Cardiac muscle cell (in vitro differentiated cells and primary cell): ENCODE results near the gene TPRA1. TPM values are rescaled to one million over a fixed set of nuclear protein-coding genes. Genes with fewer than 3 reads are reported as not detected.
"Not testable (repeated sequence)": the region's sequence is repeated elsewhere in the genome, so short reads cannot be mapped to it uniquely, and the experiment has no call there.

Source experiments
- DNase-seq, 2 donors: peaks; one replicate each; pipeline versions ENCODE4 v3.0.0 to v3.0.0-alpha.2; 2010 to 2017; ENCODE audit warnings: low read depth in 1 of 2, low spot score in 1 of 2
- H3K27ac ChIP-seq: fragments of 200-600 bp; sonication (generic); 2 replicates; pipeline ENCODE4 v1.5.1; 2016
- H3K27me3 ChIP-seq: fragments of 200-600 bp; sonication (generic); 2 replicates; pipeline ENCODE4 v1.6.0; 2016; ENCODE audit warnings: control low read depth
- H3K36me3 ChIP-seq: fragments of 200-600 bp; sonication (generic); 2 replicates; pipeline ENCODE4 v1.5.1; 2016; ENCODE audit warnings: control low read depth
- H3K4me1 ChIP-seq: fragments of 200-600 bp; sonication (generic); 2 replicates; pipeline ENCODE4 v1.8.1; 2017; ENCODE audit warnings: low read depth, mild to moderate bottlenecking, mixed run types
- H3K4me3 ChIP-seq: fragments of 200-600 bp; sonication (generic); 2 replicates; pipeline ENCODE4 v1.5.1; 2016; ENCODE audit warnings: mild to moderate bottlenecking
- H3K9me3 ChIP-seq: fragments of 200-600 bp; sonication (generic); 2 replicates; pipeline ENCODE4 v1.5.1; 2017; ENCODE audit warnings: low read depth, mild to moderate bottlenecking, control low read depth
- polyA plus RNA-seq: library from polyadenylated mRNA; unstranded; fragments of >200 nt; fragmentation: Nextera tagmentation; extraction: Ambion mirVana; gene quantifications from 2 replicates; pipeline ENCODE4 v1.2.1, GENCODE V29; 2016
- total RNA-seq: library from RNA; depleted of rRNA; stranded (reverse); fragments of >200 nt; gene quantifications from 2 replicates; pipeline ENCODE4 v1.2.3, GENCODE V29; 2016
- TF ChIP-seq, protein P1 (sequence below): IDR thresholded peaks from 2 replicates; pipeline ENCODE4 v1.5.1; 2012; ENCODE audit warnings: low read depth, mild to moderate bottlenecking, low read length

TPRA1 gene
- total and polyA plus RNA-seq, 2 experiments from 2014 or later: 40.7 to 43.3 TPM

DNA sequence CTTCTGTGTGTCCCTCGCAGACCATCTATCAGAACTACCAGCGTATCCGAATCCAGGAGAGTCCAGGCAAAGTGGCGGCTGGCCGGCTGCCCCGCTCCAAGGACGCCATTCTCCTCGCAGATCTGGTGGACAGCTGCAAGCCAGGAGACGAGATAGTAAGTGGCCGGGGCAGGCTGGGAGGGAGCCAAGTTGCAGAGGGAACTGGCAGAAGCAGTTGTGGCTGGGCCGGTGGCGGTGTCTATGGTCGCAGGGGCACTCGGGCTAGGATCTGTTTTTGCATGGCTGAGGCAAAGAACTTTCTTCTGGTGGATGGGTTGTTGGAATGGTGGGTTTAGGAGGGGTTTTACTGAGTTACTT, 17.8 kb upstream of the TPRA1 start:
- no peaks in the 10 kb centered on the region for H3K4me1 ChIP-seq
- no peaks in the 10 kb centered on the region for H3K9me3 ChIP-seq
- peaks cover 19% of the 10 kb centered on the region for H3K36me3 ChIP-seq
- no peaks in the 10 kb centered on the region for H3K27me3 ChIP-seq
- TF ChIP-seq, protein P1, sequence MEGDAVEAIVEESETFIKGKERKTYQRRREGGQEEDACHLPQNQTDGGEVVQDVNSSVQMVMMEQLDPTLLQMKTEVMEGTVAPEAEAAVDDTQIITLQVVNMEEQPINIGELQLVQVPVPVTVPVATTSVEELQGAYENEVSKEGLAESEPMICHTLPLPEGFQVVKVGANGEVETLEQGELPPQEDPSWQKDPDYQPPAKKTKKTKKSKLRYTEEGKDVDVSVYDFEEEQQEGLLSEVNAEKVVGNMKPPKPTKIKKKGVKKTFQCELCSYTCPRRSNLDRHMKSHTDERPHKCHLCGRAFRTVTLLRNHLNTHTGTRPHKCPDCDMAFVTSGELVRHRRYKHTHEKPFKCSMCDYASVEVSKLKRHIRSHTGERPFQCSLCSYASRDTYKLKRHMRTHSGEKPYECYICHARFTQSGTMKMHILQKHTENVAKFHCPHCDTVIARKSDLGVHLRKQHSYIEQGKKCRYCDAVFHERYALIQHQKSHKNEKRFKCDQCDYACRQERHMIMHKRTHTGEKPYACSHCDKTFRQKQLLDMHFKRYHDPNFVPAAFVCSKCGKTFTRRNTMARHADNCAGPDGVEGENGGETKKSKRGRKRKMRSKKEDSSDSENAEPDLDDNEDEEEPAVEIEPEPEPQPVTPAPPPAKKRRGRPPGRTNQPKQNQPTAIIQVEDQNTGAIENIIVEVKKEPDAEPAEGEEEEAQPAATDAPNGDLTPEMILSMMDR: no peak
- no peak overlapping the region for H3K4me3 ChIP-seq
- H3K27ac ChIP-seq: no peak overlapping the region
- no peak for DNase-seq

DNA sequence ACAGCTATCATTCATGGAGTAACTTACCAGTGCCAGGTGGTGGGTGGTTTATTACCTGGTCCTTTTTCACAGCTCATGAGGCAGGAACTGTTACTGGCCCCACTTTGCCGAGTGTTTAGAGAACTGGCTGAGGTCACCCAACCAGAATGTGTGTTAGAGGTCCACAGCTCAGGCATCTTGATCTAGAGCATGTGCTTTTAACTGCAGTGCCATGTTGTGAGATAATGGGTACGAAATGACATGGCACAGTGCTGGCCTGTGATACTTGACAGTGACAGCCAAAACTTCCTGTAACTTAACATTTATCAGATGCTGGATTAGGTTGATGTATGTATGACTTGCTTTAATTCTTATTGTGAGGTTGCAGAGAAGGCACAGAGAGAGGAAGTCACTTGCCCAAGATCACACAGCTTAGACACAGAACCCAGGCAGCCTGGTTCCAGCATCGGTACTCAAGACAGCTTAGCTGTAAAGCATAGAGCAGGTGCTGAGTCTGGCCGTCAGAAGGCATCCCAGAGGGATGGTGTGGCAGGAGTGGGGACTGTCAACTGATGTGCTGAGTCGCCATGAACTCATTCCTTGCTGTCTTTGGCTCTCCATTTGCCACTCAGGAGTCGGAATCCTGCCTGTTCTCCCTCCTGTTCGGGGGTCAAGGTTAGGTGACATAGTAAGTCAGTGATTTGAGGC, 17.3 kb upstream of the TPRA1 start:
- peaks cover 16% of the 10 kb centered on the region for H3K36me3 ChIP-seq
- H3K4me3 ChIP-seq: no peak overlapping the region
- H3K27ac ChIP-seq: no peak overlapping the region
- no peaks in the 10 kb centered on the region for H3K27me3 ChIP-seq
- DNase-seq: no peak
- TF ChIP-seq, protein P1: no peak
- no peaks in the 10 kb centered on the region for H3K9me3 ChIP-seq
- no peaks in the 10 kb centered on the region for H3K4me1 ChIP-seq

DNA sequence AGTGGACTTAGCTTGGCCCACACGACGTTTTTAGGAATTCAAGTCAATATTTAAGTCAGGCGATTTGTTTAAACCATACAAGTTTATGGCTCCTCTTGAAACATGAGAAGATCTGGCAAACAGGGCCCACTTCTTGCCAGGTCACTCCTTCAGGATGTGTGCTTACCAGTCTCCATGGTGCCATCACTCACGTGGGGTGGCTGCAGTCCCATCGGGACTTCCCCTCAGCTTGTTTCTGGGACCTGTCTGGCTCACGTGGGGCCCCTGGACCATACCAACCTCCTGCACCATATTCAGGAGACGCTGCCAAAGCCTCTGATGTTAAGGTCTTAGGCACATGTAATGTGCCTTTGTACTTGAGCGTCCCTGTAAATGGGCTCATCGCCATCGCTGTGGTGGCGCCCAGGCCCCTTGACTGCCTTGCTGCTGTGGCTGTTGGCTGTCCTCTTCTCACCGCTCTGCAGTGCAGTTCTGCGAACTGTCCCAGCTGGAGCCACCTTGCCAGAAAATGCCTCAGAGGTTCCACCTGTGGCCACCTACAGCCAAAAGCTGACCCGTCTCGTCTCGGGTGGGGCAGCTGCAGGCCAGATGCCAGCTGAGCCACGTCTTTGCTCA, 16.6 kb upstream of the TPRA1 start:
- Histone ChIP-seq H3K4me3 (no peak overlapping the region), H3K36me3 (peaks cover 16% of the 10 kb centered on the region), H3K9me3 (no peaks in the 10 kb centered on the region), H3K27me3 (no peaks in the 10 kb centered on the region), H3K4me1 (no peaks in the 10 kb centered on the region), H3K27ac (no peak overlapping the region)
- TF ChIP-seq, protein P1: no peak
- DNase-seq: no peak

DNA sequence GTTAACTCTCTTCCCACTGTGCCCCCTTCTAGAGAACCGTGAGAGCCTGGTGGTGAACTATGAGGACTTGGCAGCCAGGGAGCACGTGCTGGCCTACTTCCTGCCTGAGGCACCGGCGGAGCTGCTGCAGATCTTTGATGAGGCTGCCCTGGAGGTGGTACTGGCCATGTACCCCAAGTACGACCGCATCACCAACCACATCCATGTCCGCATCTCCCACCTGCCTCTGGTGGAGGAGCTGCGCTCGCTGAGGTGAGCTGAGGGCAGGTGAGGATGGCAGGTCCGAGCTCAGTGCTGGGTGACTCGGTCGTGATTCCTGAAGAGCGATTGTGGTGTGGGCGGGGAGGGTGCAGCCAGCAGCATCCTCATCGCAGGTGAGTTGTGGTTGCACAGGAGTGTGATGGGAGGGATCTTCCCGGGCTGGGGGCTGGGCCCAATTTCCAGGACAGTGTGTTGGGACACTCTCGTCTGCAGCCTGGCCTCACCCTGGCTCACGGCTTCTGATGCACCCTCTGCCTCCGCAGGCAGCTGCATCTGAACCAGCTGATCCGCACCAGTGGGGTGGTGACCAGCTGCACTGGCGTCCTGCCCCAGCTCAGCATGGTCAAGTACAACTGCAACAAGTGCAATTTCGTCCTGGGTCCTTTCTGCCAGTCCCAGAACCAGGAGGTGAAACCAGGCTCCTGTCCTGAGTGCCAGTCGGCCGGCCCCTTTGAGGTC, 15.7 kb upstream of the TPRA1 start:
- no peaks in the 10 kb centered on the region for H3K4me1 ChIP-seq
- no peak overlapping the region for H3K4me3 ChIP-seq
- peaks cover 16% of the 10 kb centered on the region for H3K36me3 ChIP-seq
- TF ChIP-seq, protein P1: no peak
- no peak overlapping the region for H3K27ac ChIP-seq
- DNase-seq: no peak
- no peaks in the 10 kb centered on the region for H3K27me3 ChIP-seq
- no peaks in the 10 kb centered on the region for H3K9me3 ChIP-seq

DNA sequence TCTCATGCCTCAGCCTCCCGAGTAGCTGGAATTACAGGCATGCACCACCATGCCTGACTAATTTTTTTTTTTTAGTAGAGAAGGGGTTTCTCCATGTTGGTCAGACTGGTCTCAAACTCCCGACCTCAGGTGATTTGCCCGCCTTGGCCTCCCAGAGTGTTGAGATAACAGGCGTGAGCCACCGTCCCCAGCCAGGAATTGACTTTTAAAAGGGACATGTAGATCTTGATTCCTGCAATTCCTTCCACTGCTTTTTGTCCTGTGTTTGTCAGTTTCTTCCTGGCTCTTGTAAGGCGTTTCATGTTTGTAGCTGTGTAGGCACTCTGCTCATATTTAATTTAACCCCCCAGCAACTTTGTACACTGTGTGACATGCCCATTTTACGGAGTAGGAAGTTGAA, 15.0 kb upstream of the TPRA1 start:
- not testable (repeated sequence) for H3K4me3 ChIP-seq, DNase-seq, H3K27me3 ChIP-seq, H3K9me3 ChIP-seq, H3K27ac ChIP-seq, H3K4me1 ChIP-seq
- H3K36me3 ChIP-seq: peaks cover 16% of the 10 kb centered on the region
